Measurements from ENCODE around the gene FABP7.

FABP7 gene

GRCh38 chr6:122792766-122793165 is 13.2 kb downstream of the FABP7 start:
- TF ChIP-seq POLR2AphosphoS5 (IDR thresholded peaks at IDR 0.05; ENCODE audit: borderline replicate concordance, low read depth, low read length) (no peak), EZH2 (IDR thresholded peaks at IDR 0.05) (no peak), FOXP2 (optimal IDR thresholded peaks at IDR 0.05; ENCODE audit: control extremely low read depth, extremely low read length, insufficient read depth) (no peak)
- no peak overlapping the region for H3K9ac ChIP-seq (ENCODE audit: insufficient read length)
- peak overlapping the region; percentile 21; the same call in 1 of the 2 replicates for H3K4me3 ChIP-seq
- no peaks in the 10 kb centered on the region for H3K36me3 ChIP-seq (ENCODE audit: insufficient read depth, low read length)
- no peak for DNase-seq (ENCODE audit: low read depth, low spot score)
- peak overlapping the region; percentile 60 for H3K27ac ChIP-seq
- H3K9me3 ChIP-seq (ENCODE audit: low read depth, low read length), result no peaks in the 10 kb centered on the region

GRCh38 chr6:122797537-122797936 is 18.0 kb downstream of the FABP7 start:
- no peak for DNase-seq (ENCODE audit: low read depth, low spot score)
- Histone ChIP-seq H3K9ac (ENCODE audit: insufficient read length) (no peak overlapping the region), H3K4me3 (no peak overlapping the region), H3K27ac (no peak overlapping the region), H3K9me3 (ENCODE audit: low read depth, low read length) (no peaks in the 10 kb centered on the region), H3K36me3 (ENCODE audit: insufficient read depth, low read length) (no peaks in the 10 kb centered on the region)
- TF ChIP-seq POLR2AphosphoS5 (IDR thresholded peaks at IDR 0.05; ENCODE audit: borderline replicate concordance, low read depth, low read length) (no peak), EZH2 (IDR thresholded peaks at IDR 0.05) (no peak), FOXP2 (optimal IDR thresholded peaks at IDR 0.05; ENCODE audit: control extremely low read depth, extremely low read length, insufficient read depth) (no peak)

- TF ChIP-seq EZH2 (IDR thresholded peaks at IDR 0.05), result no peak
- TF ChIP-seq POLR2AphosphoS5 (IDR thresholded peaks at IDR 0.05; ENCODE audit: borderline replicate concordance, low read depth, low read length), result no peak
- no peak for TF ChIP-seq FOXP2 (optimal IDR thresholded peaks at IDR 0.05; ENCODE audit: control extremely low read depth, extremely low read length, insufficient read depth)
- H3K27ac ChIP-seq, result no peak overlapping the region
- H3K9ac ChIP-seq (ENCODE audit: insufficient read length), result no peak overlapping the region
- H3K36me3 ChIP-seq (ENCODE audit: insufficient read depth, low read length), result no peaks in the 10 kb centered on the region
- no peak overlapping the region for H3K4me3 ChIP-seq
- no peak for DNase-seq (ENCODE audit: low read depth, low spot score)
- H3K9me3 ChIP-seq (ENCODE audit: low read depth, low read length), result no peaks in the 10 kb centered on the region
These were observed 18.7 kb downstream of the FABP7 start for GRCh38 chr6:122798099-122798641.

- Histone ChIP-seq H3K27ac (no peak overlapping the region), H3K9me3 (ENCODE audit: low read depth, low read length) (no peaks in the 10 kb centered on the region), H3K9ac (ENCODE audit: insufficient read length) (no peak overlapping the region), H3K36me3 (ENCODE audit: insufficient read depth, low read length) (no peaks in the 10 kb centered on the region), H3K4me3 (no peak overlapping the region)
- DNase-seq (ENCODE audit: low read depth, low spot score), result no peak
- no peak for TF ChIP-seq FOXP2 (optimal IDR thresholded peaks at IDR 0.05; ENCODE audit: control extremely low read depth, extremely low read length, insufficient read depth)
- no peak for TF ChIP-seq EZH2 (IDR thresholded peaks at IDR 0.05)
- no peak for TF ChIP-seq POLR2AphosphoS5 (IDR thresholded peaks at IDR 0.05; ENCODE audit: borderline replicate concordance, low read depth, low read length)
These were observed 19.7 kb downstream of the FABP7 start for GRCh38 chr6:122799140-122799745.

GRCh38 chr6:122799916-122800686 is 20.6 kb downstream of the FABP7 start:
- H3K9me3 ChIP-seq (ENCODE audit: low read depth, low read length), result no peaks in the 10 kb centered on the region
- H3K9ac ChIP-seq (ENCODE audit: insufficient read length), result no peak overlapping the region
- H3K4me3 ChIP-seq, result no peak overlapping the region
- H3K27ac ChIP-seq, result no peak overlapping the region
- no peak for DNase-seq (ENCODE audit: low read depth, low spot score)
- H3K36me3 ChIP-seq (ENCODE audit: insufficient read depth, low read length), result no peaks in the 10 kb centered on the region
- TF ChIP-seq FOXP2 (optimal IDR thresholded peaks at IDR 0.05; ENCODE audit: control extremely low read depth, extremely low read length, insufficient read depth), result no peak
- no peak for TF ChIP-seq POLR2AphosphoS5 (IDR thresholded peaks at IDR 0.05; ENCODE audit: borderline replicate concordance, low read depth, low read length)
- TF ChIP-seq EZH2 (IDR thresholded peaks at IDR 0.05), result no peak

GRCh38 chr6:122800906-122801305 is 21.4 kb downstream of the FABP7 start:
- no peak for DNase-seq (ENCODE audit: low read depth, low spot score)
- Histone ChIP-seq H3K9ac (ENCODE audit: insufficient read length) (no peak overlapping the region), H3K4me3 (no peak overlapping the region), H3K27ac (no peak overlapping the region), H3K9me3 (ENCODE audit: low read depth, low read length) (no peaks in the 10 kb centered on the region), H3K36me3 (ENCODE audit: insufficient read depth, low read length) (no peaks in the 10 kb centered on the region)
- TF ChIP-seq POLR2AphosphoS5 (IDR thresholded peaks at IDR 0.05; ENCODE audit: borderline replicate concordance, low read depth, low read length), result no peak
- no peak for TF ChIP-seq EZH2 (IDR thresholded peaks at IDR 0.05)

GRCh38 chr6:122801397-122801796 is 21.9 kb downstream of the FABP7 start:
- no peak for TF ChIP-seq POLR2AphosphoS5 (IDR thresholded peaks at IDR 0.05; ENCODE audit: borderline replicate concordance, low read depth, low read length)
- TF ChIP-seq EZH2 (IDR thresholded peaks at IDR 0.05), result no peak
- no peak for TF ChIP-seq FOXP2 (optimal IDR thresholded peaks at IDR 0.05; ENCODE audit: control extremely low read depth, extremely low read length, insufficient read depth)
- DNase-seq (ENCODE audit: low read depth, low spot score), result no peak
- Histone ChIP-seq H3K9me3 (ENCODE audit: low read depth, low read length) (no peaks in the 10 kb centered on the region), H3K36me3 (ENCODE audit: insufficient read depth, low read length) (no peaks in the 10 kb centered on the region), H3K9ac (ENCODE audit: insufficient read length) (no peak overlapping the region), H3K27ac (no peak overlapping the region), H3K4me3 (no peak overlapping the region)

- H3K27ac ChIP-seq, result peak overlapping the region; percentile 59; the same call in 1 of the 2 replicates
- no peak overlapping the region for H3K4me3 ChIP-seq
- TF ChIP-seq FOXP2 (optimal IDR thresholded peaks at IDR 0.05; ENCODE audit: control extremely low read depth, extremely low read length, insufficient read depth), result peak; percentile 51
- TF ChIP-seq EZH2 (IDR thresholded peaks at IDR 0.05), result no peak
- H3K36me3 ChIP-seq (ENCODE audit: insufficient read depth, low read length), result no peaks in the 10 kb centered on the region
- DNase-seq (ENCODE audit: low read depth, low spot score), result no peak
- H3K9ac ChIP-seq (ENCODE audit: insufficient read length), result no peak overlapping the region
- no peaks in the 10 kb centered on the region for H3K9me3 ChIP-seq (ENCODE audit: low read depth, low read length)
These were observed 23.7 kb downstream of the FABP7 start for GRCh38 chr6:122803171-122803661.
